NCI-H345 treated with DMSO at 0.1 percent for 48 hours (cell line): Measurements from ENCODE around the gene ADAMTSL1.

Experiments
- DNase-seq: peaks from one replicate; lab custom pipeline; 2025; ENCODE audit not compliant: unreplicated experiment; lab: John Stamatoyannopoulos, UW

The ADAMTSL1 gene

GRCh38 chr9:18688581-18689565 is 214.9 kb downstream of the ADAMTSL1 start:
- DNase-seq: no peak

GRCh38 chr9:18689921-18690320 is 216.0 kb downstream of the ADAMTSL1 start:
- no peak for DNase-seq

GRCh38 chr9:18692268-18692667 is 218.3 kb downstream of the ADAMTSL1 start:
- DNase-seq: no peak

- DNase-seq: no peak
Observed at GRCh38 chr9:18692962-18693361, 219.0 kb downstream of the ADAMTSL1 start.

GRCh38 chr9:18694959-18695668 is 221.2 kb downstream of the ADAMTSL1 start:
- no peak for DNase-seq

GRCh38 chr9:18698992-18699391 is 225.0 kb downstream of the ADAMTSL1 start:
- DNase-seq: no peak

GRCh38 chr9:18699764-18700163 is 225.8 kb downstream of the ADAMTSL1 start:
- no peak for DNase-seq

- no peak for DNase-seq
Observed at GRCh38 chr9:18700714-18701113, 226.8 kb downstream of the ADAMTSL1 start.

- DNase-seq: no peak
Observed at GRCh38 chr9:18703151-18703900, 229.4 kb downstream of the ADAMTSL1 start.

- DNase-seq: no peak
Observed at GRCh38 chr9:18703901-18704379, 230.0 kb downstream of the ADAMTSL1 start.

- no peak for DNase-seq
Observed at GRCh38 chr9:18705796-18706392, 231.9 kb downstream of the ADAMTSL1 start.

GRCh38 chr9:18706648-18707047 is 232.7 kb downstream of the ADAMTSL1 start:
- DNase-seq: no peak

- no peak for DNase-seq
Observed at GRCh38 chr9:18707061-18707461, 233.1 kb downstream of the ADAMTSL1 start.

GRCh38 chr9:18707489-18708205 is 233.7 kb downstream of the ADAMTSL1 start:
- DNase-seq: no peak

- DNase-seq: no peak
Observed at GRCh38 chr9:18708429-18708828, 234.5 kb downstream of the ADAMTSL1 start.

- no peak for DNase-seq
Observed at GRCh38 chr9:18710065-18710464, 236.1 kb downstream of the ADAMTSL1 start.

- no peak for DNase-seq
Observed at GRCh38 chr9:18717759-18718158, 243.8 kb downstream of the ADAMTSL1 start.

- no peak for DNase-seq
Observed at GRCh38 chr9:18718393-18718792, 244.4 kb downstream of the ADAMTSL1 start.

GRCh38 chr9:18718932-18719331 is 245.0 kb downstream of the ADAMTSL1 start:
- no peak for DNase-seq

GRCh38 chr9:18720691-18721090 is 246.7 kb downstream of the ADAMTSL1 start:
- DNase-seq: no peak
